AG04450 (cell line): ENCODE data around the gene PAK5. TPM values are rescaled to one million over a fixed set of nuclear protein-coding genes. Genes with fewer than 3 reads are reported as not detected.
A peak's percentile ranks its signal among the peaks of the same experiment; 100 is the strongest.

Experiments used
- CTCF ChIA-PET: fragments of 300-600, 350-600 bp; formaldehyde crosslinking; extraction: SDS; loops from one replicate; lab custom pipeline; 2022; ENCODE audit warnings: antibody characterized with exemption, inconsistent platforms; lab: Charles Lee
- POLR2A ChIA-PET: fragments of 350-600 bp; formaldehyde crosslinking; extraction: SDS; loops from one replicate; lab custom pipeline; 2021; ENCODE audit warnings: antibody characterized with exemption, inconsistent platforms; lab: Yijun Ruan, JAX
- DNase-seq: peaks from one replicate; pipeline ENCODE4 v3.0.0-alpha.2; 2011; ENCODE audit warnings: low read depth, low spot score
- H3K27ac ChIP-seq: one replicate; pipeline ENCODE4 v1.5.1; 2012; ENCODE audit warnings: low read depth, low read length, control low read depth
- H3K27me3 ChIP-seq: one replicate; pipeline ENCODE4 v1.6.0; 2012; ENCODE audit warnings: low read length; ENCODE audit not compliant: control insufficient read depth, insufficient read depth
- H3K4me3 ChIP-seq: 2 replicates; pipeline ENCODE4 v1.5.1; 2011; ENCODE audit warnings: mild to moderate bottlenecking, low read depth, low read length, control low read depth
- H3K9me3 ChIP-seq: 2 replicates; pipeline ENCODE4 v1.5.1; 2012; ENCODE audit warnings: low read length; ENCODE audit not compliant: control insufficient read depth, insufficient read depth
- CTCF ChIP-seq: IDR thresholded peaks from 2 replicates; pipeline ENCODE4 v1.5.1; 2011; ENCODE audit warnings: low read depth, low read length, control low read depth, inconsistent platforms
- polyA plus RNA-seq: library from polyadenylated mRNA; depleted of rRNA; stranded (reverse); fragments of >200 nt; gene quantifications from 2 replicates; pipeline ENCODE4 v1.2.3, GENCODE V29; 2011

PAK5 gene
- polyA plus RNA-seq, 1 experiment = not detected

- POLR2A ChIA-PET = no interaction called here
- Histone ChIP-seq H3K9me3 (no peaks in the 10 kb centered on the region), H3K27me3 (peaks cover 17% of the 10 kb centered on the region), H3K4me3 (no peak overlapping the region), H3K27ac (no peak overlapping the region)
- DNase-seq = no peak
- CTCF ChIA-PET = interaction anchor here (0.5 to 9.3 kb wide), 38 partner anchors 7 to 1931 kb away, joined by 3 to 297 read pairs (median 5); no protein-coding TSS in a partner anchor
- peak; percentile 7; the same call in 1 of the 2 replicates for TF ChIP-seq CTCF
Measured at GRCh38 chr20:9617940-9618339, 220.9 kb downstream of the PAK5 start.

- Histone ChIP-seq H3K9me3 (no peaks in the 10 kb centered on the region), H3K4me3 (no peak overlapping the region), H3K27ac (no peak overlapping the region), H3K27me3 (peaks cover 13% of the 10 kb centered on the region)
- POLR2A ChIA-PET = no interaction called here
- CTCF ChIA-PET = interaction anchor here (0.5 to 9.3 kb wide), 41 partner anchors 8 to 1927 kb away, joined by 3 to 297 read pairs (median 5); no protein-coding TSS in a partner anchor
- peak; percentile 76 for TF ChIP-seq CTCF
- peak; percentile 23 for DNase-seq
Measured at GRCh38 chr20:9616833-9617461, 221.9 kb downstream of the PAK5 start.

GRCh38 chr20:9616455-9616805, 222.4 kb downstream of the PAK5 start:
- ChIA-PET CTCF (interaction anchor here (0.7 to 9.3 kb wide), 28 partner anchors 7 to 1927 kb away, joined by 3 to 297 read pairs (median 5); no protein-coding TSS in a partner anchor), POLR2A (no interaction called here)
- H3K9me3 ChIP-seq = no peaks in the 10 kb centered on the region
- no peak overlapping the region for H3K27ac ChIP-seq
- TF ChIP-seq CTCF = no peak
- peaks cover 13% of the 10 kb centered on the region for H3K27me3 ChIP-seq
- no peak overlapping the region for H3K4me3 ChIP-seq
- DNase-seq = no peak

- POLR2A ChIA-PET = no interaction called here
- no peaks in the 10 kb centered on the region for H3K9me3 ChIP-seq
- no peak for DNase-seq
- no peak overlapping the region for H3K4me3 ChIP-seq
- TF ChIP-seq CTCF = no peak
- CTCF ChIA-PET = interaction anchor here (2.4 to 9.3 kb wide), 3 partner anchors 208 to 351 kb away, joined by 8 to 297 read pairs (median 45); no protein-coding TSS in a partner anchor
- H3K27ac ChIP-seq = no peak overlapping the region
- peaks cover 13% of the 10 kb centered on the region for H3K27me3 ChIP-seq
Measured at GRCh38 chr20:9615766-9616454, 223.0 kb downstream of the PAK5 start.

- H3K27me3 ChIP-seq = peaks cover 13% of the 10 kb centered on the region
- H3K9me3 ChIP-seq = no peaks in the 10 kb centered on the region
- CTCF ChIA-PET = interaction anchor here (1.0 to 9.3 kb wide), 2 partner anchors 207 to 297 kb away, joined by 7 to 297 read pairs; no protein-coding TSS in a partner anchor
- H3K4me3 ChIP-seq = no peak overlapping the region
- no peak overlapping the region for H3K27ac ChIP-seq
- no peak for DNase-seq
- no peak for TF ChIP-seq CTCF
- POLR2A ChIA-PET = no interaction called here
Measured at GRCh38 chr20:9615118-9615517, 223.8 kb downstream of the PAK5 start.
